Hepatocyte (in vitro differentiated cells): Measurements from ENCODE around the gene NPAS2. TPM values are rescaled to one million over a fixed set of nuclear protein-coding genes. Genes with fewer than 3 reads are reported as not detected.

Experiments used
- DNase-seq: peaks from one replicate; pipeline ENCODE4 v3.0.0-alpha.2; 2016; ENCODE audit warnings: low spot score
- H2AFZ ChIP-seq: fragments of 200-600 bp; sonication (generic); 2 replicates; pipeline ENCODE4 v1.6.0; 2016; ENCODE audit warnings: antibody characterized with exemption, mild to moderate bottlenecking
- H3K27ac ChIP-seq: fragments of 200-600 bp; sonication (generic); 2 replicates; pipeline ENCODE4 v1.5.1; 2016; ENCODE audit warnings: mild to moderate bottlenecking
- H3K27me3 ChIP-seq: fragments of 200-600 bp; sonication (generic); 2 replicates; pipeline ENCODE4 v1.6.1; 2016
- H3K36me3 ChIP-seq: fragments of 200-600 bp; sonication (generic); replicated peaks from 2 replicates; pipeline ENCODE4 v1.5.1; 2016; ENCODE audit warnings: low read depth; ENCODE audit not compliant: insufficient read depth
- H3K4me1 ChIP-seq: fragments of 200-600 bp; sonication (generic); 2 replicates; pipeline ENCODE4 v1.5.1; 2016; ENCODE audit warnings: mild to moderate bottlenecking, moderate library complexity; ENCODE audit not compliant: insufficient read depth
- H3K4me2 ChIP-seq: fragments of 200-600 bp; sonication (generic); 2 replicates; pipeline ENCODE4 v1.6.0; 2016
- H3K4me3 ChIP-seq: fragments of 200-600 bp; sonication (generic); 2 replicates; pipeline ENCODE4 v1.5.1; 2016; ENCODE audit warnings: mild to moderate bottlenecking
- H3K79me2 ChIP-seq: fragments of 200-600 bp; sonication (generic); 2 replicates; pipeline ENCODE4 v1.6.0; 2017; ENCODE audit warnings: mild to moderate bottlenecking
- H3K9me2 ChIP-seq: fragments of 200-600 bp; sonication (generic); replicated peaks from 2 replicates; pipeline ENCODE4 v1.6.0; 2017; ENCODE audit warnings: mild to moderate bottlenecking; ENCODE audit not compliant: insufficient read depth
- H3K9me3 ChIP-seq: fragments of 200-600 bp; sonication (generic); 2 replicates; pipeline ENCODE4 v1.5.1; 2016; ENCODE audit warnings: low read depth, mild to moderate bottlenecking
- H4K20me1 ChIP-seq: fragments of 200-600 bp; sonication (generic); 2 replicates; pipeline ENCODE4 v1.6.0; 2016; ENCODE audit warnings: mild to moderate bottlenecking; ENCODE audit not compliant: insufficient read depth, poor library complexity, severe bottlenecking
- CTCF ChIP-seq: fragments of 200-600 bp; sonication (generic); IDR thresholded peaks from 2 replicates; pipeline ENCODE4 v1.5.1; 2016; ENCODE audit warnings: antibody characterized with exemption, mild to moderate bottlenecking; ENCODE audit not compliant: poor library complexity
- EZH2 ChIP-seq: fragments of 200-600 bp; sonication (generic); IDR thresholded peaks from 2 replicates; pipeline ENCODE4 v1.6.1; 2016; ENCODE audit warnings: antibody characterized with exemption, mild to moderate bottlenecking, borderline replicate concordance
- EZH2phosphoT487 ChIP-seq: fragments of 200-600 bp; sonication (generic); IDR thresholded peaks from one replicate; pipeline ENCODE4 v1.6.1; 2018; ENCODE audit warnings: antibody characterized with exemption, mild to moderate bottlenecking, low read depth, moderate library complexity; ENCODE audit not compliant: unreplicated experiment, severe bottlenecking
- WGBS: methylation state at CpG from one replicate; pipeline ENCODE4 v1.1.6; 2016; ENCODE audit warnings: low lambda C conversion rate; ENCODE audit errors: missing lambda C conversion rate; 5-methylcytosine and 5-hydroxymethylcytosine counted together
- polyA plus RNA-seq: library from polyadenylated mRNA; unstranded; fragments of >200 nt; fragmentation: Nextera tagmentation; extraction: Ambion mirVana; gene quantifications from 2 replicates; pipeline ENCODE4 v1.2.1, GENCODE V29; 2016
- total RNA-seq: library from RNA; depleted of rRNA; stranded (reverse); fragments of >200 nt; gene quantifications from 2 replicates; pipeline ENCODE4 v1.2.3, GENCODE V29; 2014

NPAS2 gene
- total and polyA plus RNA-seq, 2 experiments from 2014 or later: 7.7 to 16.8 TPM

- 67% methylated on average over 2 of the region's 2 CpGs for WGBS
Measured at GRCh38 chr2:100936972-100937542, 117.1 kb downstream of the NPAS2 start.

GRCh38 chr2:100938031-100939026 lies 118.4 kb downstream of the NPAS2 start:
- no peaks in the 10 kb centered on the region for H4K20me1 ChIP-seq
- no peaks in the 10 kb centered on the region for H3K9me3 ChIP-seq
- H3K79me2 ChIP-seq: no peaks in the 10 kb centered on the region
- no peaks in the 10 kb centered on the region for H3K4me1 ChIP-seq
- H3K27me3 ChIP-seq: no peaks in the 10 kb centered on the region
- no peaks in the 10 kb centered on the region for H3K9me2 ChIP-seq
- WGBS: 91% methylated on average over 14 of the region's 15 CpGs
- H3K36me3 ChIP-seq: no peaks in the 10 kb centered on the region
- no peak for DNase-seq
- no peak overlapping the region for H3K4me3 ChIP-seq
- no peak for TF ChIP-seq EZH2
- H2AFZ ChIP-seq: no peak overlapping the region
- H3K27ac ChIP-seq: no peak overlapping the region
- no peak overlapping the region for H3K4me2 ChIP-seq

More at GRCh38 chr2:100936972-100937542, 117.1 kb downstream of the NPAS2 start:
- Histone ChIP-seq H4K20me1 (no peaks in the 10 kb centered on the region), H3K9me2 (no peaks in the 10 kb centered on the region), H3K27me3 (no peaks in the 10 kb centered on the region), H3K36me3 (no peaks in the 10 kb centered on the region), H3K4me2 (no peak overlapping the region), H2AFZ (no peak overlapping the region), H3K4me1 (no peaks in the 10 kb centered on the region), H3K9me3 (no peaks in the 10 kb centered on the region), H3K79me2 (no peaks in the 10 kb centered on the region), H3K27ac (no peak overlapping the region), H3K4me3 (no peak overlapping the region)
- TF ChIP-seq EZH2phosphoT487 (no peak), EZH2 (no peak), CTCF (no peak)
- DNase-seq: no peak

GRCh38 chr2:100939445-100939844 lies 119.5 kb downstream of the NPAS2 start:
- H4K20me1 ChIP-seq: no peaks in the 10 kb centered on the region
- no peak overlapping the region for H2AFZ ChIP-seq
- H3K27me3 ChIP-seq: no peaks in the 10 kb centered on the region
- no peaks in the 10 kb centered on the region for H3K79me2 ChIP-seq
- H3K9me2 ChIP-seq: no peaks in the 10 kb centered on the region
- 96% methylated on average over 6 of the region's 6 CpGs for WGBS
- TF ChIP-seq CTCF (no peak), EZH2 (no peak), EZH2phosphoT487 (no peak)
- H3K4me3 ChIP-seq: no peak overlapping the region
- no peaks in the 10 kb centered on the region for H3K36me3 ChIP-seq
- no peak overlapping the region for H3K4me2 ChIP-seq
- H3K27ac ChIP-seq: no peak overlapping the region
- DNase-seq: no peak
- no peaks in the 10 kb centered on the region for H3K4me1 ChIP-seq
- no peaks in the 10 kb centered on the region for H3K9me3 ChIP-seq

GRCh38 chr2:100940240-100940639 lies 120.3 kb downstream of the NPAS2 start:
- Histone ChIP-seq H3K4me2 (no peak overlapping the region), H3K27me3 (no peaks in the 10 kb centered on the region), H2AFZ (no peak overlapping the region), H3K27ac (no peak overlapping the region), H3K9me3 (no peaks in the 10 kb centered on the region), H3K9me2 (no peaks in the 10 kb centered on the region), H3K4me1 (no peaks in the 10 kb centered on the region), H3K36me3 (no peaks in the 10 kb centered on the region), H4K20me1 (no peaks in the 10 kb centered on the region), H3K79me2 (no peaks in the 10 kb centered on the region), H3K4me3 (no peak overlapping the region)
- TF ChIP-seq EZH2 (no peak), EZH2phosphoT487 (no peak), CTCF (no peak)
- WGBS: 94% methylated on average over 4 of the region's 4 CpGs
- DNase-seq: no peak
